NCI-H2107 treated with DMSO at 0.1 percent for 48 hours (cell line): Measurements from ENCODE around the gene GSTO2.
A peak's percentile ranks its signal among the peaks of the same experiment; 100 is the strongest.

Source experiments
- DNase-seq: peaks from one replicate; lab custom pipeline; 2025; ENCODE audit not compliant: unreplicated experiment; lab: John Stamatoyannopoulos, UW

GSTO2 gene

DNA sequence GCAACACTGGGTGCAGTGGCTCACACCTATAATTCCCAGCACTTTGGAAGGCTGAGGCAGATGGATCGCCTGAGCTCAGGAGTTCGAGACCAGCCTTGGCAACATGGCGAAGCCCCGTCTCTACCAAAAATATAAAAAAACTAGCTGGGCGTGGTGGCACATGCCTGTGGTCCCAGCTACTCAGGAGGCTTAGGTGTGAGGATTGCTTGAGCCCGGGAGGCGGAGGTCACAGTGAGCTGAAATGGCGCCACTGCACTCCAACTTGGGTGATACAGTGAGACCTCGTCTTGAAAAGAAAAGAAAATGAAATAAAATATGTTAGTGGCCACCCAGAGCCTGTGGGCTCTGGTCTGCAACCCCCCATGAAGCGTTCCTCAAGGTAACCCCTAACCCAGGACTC lies 55.9 kb downstream of the GSTO2 start:
- no peak for DNase-seq

DNA sequence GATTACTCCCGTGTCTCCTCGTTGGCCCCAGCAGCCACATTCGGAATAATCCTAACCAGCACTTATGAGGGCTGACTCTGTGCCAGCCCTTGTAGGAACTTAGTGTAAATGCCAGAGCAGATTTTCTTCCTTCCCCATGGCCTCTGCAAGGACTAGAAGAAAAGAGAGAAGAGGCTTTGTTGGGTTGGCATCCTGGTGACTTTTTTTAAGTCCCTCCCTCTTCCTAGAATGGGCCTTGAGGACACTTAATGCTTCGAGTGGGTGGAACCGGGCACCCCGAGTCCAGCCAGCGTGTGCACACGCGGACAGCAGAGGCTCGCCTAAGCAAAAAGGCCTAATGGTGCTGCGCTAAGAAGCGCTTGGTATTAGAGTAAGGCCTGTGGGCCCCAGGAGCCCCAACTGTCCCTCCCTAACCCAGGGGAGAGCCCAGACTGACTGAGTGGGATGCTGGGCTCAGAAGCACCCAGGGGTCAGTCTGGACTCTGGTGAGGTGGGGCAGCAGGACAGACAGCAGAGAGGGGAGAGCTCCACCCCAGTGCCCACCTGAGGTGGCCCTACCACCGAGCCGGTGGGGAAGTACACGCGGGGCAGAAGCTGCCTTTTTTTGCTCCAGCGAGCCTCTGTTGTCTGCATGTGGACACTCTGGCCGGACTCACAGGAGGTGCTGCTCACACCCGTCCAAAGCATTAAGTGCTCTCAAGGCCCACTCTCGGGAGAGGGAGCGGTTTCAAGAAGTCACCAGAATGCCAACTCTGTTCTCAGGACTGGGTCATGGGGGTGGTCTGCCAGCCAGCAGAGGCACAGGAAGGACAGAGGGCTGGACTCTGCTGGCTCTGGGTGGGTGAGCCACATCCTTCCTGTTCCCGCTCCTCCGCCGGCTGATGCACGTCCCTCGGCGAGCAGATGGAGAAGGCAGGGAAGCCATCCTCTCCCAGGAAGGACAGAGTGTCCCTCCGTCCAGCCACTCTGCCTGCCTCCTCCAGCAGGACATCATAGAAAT lies 56.8 kb downstream of the GSTO2 start:
- no peak for DNase-seq

DNA sequence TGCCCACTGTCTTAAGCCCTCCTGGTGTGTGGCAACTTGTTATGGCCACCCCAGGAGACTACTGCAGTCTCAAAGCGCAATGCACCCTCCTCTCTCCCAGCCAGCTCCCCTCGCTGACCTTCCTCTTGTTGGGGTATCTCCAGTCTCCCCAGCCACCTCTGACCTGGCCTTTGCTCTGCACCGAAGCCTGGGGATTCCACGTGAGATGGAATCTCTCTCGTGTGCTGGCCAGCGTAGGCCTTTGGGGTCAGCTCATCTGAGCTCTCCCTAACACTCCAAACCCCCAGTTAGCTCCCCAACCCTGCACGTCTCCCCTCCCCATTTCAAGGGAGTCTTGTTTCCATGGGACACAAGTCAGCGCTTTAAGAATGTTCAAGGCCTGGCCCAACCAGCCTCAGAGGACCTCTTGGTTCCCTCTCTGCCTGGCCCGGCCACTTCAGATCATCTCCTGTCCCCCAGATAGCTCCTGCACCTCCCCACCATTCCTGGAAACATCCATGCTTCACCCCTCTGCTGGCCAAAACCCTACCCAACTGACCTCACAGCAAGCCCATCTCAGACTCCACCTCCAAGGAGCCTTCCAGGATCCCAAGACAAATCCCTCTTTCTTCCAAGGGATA lies 58.1 kb downstream of the GSTO2 start:
- DNase-seq, result no peak

GRCh38 chr10:104327745-104328645 lies 59.0 kb downstream of the GSTO2 start:
- DNase-seq, result peak; percentile 32

DNA sequence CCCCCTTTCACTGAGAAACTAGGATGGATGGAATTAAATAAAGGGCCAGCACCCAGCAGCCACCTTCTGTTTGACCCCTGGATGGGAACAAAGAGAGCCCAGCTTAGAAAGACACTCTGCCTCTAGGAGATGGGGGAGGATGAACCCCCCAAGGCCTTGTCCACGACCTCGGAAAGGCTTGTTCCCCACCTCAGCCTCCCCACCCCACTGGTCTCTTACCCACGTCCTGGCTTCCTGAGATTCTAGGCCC lies 59.6 kb downstream of the GSTO2 start:
- DNase-seq, result no peak

- peak; percentile 43 for DNase-seq
Measured at GRCh38 chr10:104328896-104329710, 60.1 kb downstream of the GSTO2 start.

- no peak for DNase-seq
Measured at GRCh38 chr10:104329735-104330134, 60.8 kb downstream of the GSTO2 start.

DNA sequence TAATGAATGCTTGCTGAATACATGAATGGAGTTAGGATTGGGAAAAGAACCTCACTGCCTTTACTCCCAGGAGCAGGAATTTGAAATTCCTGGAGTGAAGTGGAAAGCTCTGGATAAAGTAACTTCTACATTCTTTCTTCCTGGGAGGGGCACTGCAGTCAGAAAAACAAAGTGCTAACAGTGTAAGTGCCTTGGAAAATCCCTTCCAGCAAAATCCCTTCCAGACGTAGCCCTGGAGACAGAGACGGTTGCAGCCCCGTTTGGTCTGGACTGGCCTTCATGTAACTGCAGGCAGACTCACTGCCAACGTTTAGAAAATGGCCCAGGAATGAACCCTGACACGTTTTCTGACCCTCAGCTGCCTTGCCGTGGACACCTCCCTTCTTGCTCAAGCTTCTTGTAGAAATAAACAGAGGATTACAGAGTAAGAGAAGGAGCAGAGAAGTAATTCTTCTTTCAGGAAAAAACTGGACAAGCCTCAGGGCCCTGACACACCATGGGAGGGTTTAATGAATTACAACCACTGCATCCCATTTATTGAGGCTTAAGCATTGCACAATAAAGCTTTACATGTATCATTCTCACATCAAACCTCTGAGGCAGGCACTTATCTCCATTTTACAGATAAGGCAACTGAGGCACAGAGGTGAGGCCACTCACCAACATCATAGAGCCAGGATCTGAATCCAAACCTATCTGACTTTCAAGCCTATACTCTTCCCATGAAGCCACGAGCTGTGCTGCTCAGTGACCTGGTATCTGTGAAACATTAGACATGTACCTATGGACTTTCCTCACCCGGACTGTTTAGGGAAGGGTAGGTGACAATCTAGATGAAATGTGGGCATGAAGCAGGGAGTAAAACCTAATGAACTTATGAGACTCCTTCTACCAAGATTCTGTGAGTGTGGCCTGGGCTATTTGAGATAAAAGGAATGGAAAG lies 61.5 kb downstream of the GSTO2 start:
- DNase-seq, result no peak

DNA sequence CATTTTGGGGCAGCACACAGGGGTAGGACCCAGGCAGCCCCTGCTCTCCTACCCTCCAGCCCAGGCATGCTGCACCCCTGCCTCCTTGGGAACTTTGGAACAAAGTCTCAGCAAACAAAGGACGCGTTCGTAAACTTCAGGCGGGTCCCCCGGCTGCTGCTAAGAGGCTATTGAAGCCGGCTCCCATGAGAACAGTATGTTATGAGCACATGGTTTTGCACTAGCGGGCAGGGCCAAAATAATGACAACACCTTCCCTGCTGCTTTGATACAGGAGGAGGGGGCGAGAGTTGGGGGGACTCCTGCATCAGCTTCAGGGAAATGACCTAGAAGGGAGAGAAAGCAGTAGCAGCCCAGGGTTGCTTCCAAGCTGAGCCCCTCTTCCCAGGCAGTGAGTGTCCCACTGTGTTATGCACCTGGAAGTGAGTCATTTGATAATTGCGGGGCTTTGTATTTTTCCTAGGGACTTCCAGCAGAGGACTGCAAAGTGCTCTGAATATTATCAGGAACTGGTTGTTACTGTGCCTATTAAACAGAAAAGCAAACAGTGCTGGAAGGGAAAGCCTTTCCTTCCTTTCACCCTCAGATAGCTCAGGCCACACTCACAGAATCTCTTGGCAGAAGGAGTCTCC lies 62.3 kb downstream of the GSTO2 start:
- DNase-seq, result peak; percentile 44

DNA sequence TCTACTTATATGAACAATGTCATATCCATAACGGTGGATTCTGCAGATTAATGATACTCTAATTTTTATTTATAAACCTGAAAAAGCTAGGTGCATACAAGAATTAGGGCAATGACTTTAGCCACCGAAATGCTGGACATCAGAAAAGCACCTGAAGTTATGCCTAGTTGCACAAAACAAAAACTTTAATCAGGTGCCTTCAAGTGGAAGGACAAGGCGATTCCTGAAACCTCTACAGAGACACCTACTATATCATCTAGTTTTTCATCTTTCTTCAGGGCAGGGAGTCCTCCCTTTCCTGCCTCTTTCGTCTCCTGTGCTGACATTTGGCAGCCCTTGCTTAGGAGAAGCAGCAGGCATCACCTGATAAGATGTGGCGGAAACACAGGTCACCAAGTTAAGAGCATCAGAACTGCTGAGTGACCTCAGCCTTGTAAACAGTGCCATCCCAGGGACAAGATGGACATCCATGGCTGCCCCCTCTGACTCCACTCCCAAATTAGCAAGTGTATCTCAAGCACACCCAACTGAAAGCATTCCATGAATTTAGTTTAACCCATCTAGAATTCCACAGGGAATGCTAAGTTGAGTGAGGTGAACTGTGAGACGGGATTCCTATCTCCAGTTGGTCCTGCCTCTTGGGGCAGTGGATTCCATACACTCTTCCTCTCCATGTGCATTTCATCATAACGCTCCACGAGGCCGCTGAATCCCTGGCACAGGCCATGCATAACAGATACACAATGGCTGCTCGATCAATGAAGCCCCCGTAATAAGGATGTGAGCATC lies 63.5 kb downstream of the GSTO2 start:
- no peak for DNase-seq

DNA sequence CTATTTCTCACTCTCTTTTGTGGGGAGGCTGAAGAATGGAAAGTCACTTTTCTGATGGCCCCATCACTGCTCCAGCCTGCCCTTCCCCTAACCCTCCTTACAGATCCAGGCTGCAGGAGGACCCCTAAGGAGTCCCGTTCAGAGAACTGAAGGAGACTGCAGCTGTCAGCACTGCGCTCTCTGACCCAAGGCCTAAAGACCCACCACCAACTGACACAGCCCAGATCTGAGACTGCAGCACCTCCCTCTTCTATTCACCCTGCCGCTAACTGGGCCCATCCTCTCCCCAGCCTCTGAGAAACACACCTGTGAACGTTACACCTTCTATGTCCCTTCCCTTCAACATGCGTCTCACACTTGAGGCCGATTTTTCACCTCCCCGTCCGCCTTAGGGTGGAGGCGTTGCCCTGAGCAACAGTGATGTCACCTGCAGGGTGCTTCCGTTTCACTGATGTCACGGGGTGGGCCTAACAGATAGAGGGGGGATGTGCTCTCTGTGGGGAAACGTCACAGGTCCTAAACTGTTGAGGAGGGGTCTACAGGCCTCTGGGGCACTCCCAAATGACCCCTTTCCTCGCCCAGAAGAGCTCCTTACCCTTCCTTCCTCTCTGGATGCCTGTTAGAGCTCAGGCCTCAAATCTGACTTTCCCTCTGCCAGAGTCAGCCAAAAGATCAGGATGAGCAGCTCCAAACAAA lies 64.2 kb downstream of the GSTO2 start:
- no peak for DNase-seq

- no peak for DNase-seq
Measured at GRCh38 chr10:104333728-104334373, 64.9 kb downstream of the GSTO2 start.

- DNase-seq, result no peak
Measured at GRCh38 chr10:104334561-104334960, 65.6 kb downstream of the GSTO2 start.

GRCh38 chr10:104334965-104335650 lies 66.1 kb downstream of the GSTO2 start:
- peak; percentile 69 for DNase-seq

DNA sequence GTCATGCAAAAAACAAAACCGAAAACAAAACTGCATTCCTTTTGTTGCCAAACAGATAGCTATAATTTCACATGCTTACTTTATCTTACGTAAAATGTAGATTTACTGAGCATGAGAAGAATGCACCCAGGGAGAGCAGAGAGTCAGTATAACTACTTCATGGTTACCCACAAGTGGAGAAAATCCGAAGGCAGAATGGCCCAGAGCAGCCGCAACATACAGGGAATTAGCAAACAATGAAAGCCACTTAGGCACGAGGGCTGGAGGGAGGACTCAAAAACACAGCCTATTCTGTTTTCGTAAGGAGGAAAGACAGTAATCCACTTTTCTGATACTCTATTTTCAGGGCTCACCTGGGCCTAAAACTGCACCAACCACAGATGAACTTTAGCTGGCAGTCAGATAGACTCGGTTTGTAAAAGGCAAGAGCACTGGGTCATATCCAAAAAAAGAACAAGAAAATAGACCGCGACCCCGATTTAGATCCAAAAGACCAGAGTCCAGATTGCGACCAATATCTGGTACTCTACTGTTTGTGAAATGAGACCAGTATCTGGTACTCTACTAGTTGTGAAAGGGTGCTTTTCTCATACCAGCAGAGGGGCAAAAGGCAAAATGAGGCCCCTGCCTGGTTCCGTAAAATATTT lies 68.0 kb downstream of the GSTO2 start:
- peak; percentile 35 for DNase-seq

DNA sequence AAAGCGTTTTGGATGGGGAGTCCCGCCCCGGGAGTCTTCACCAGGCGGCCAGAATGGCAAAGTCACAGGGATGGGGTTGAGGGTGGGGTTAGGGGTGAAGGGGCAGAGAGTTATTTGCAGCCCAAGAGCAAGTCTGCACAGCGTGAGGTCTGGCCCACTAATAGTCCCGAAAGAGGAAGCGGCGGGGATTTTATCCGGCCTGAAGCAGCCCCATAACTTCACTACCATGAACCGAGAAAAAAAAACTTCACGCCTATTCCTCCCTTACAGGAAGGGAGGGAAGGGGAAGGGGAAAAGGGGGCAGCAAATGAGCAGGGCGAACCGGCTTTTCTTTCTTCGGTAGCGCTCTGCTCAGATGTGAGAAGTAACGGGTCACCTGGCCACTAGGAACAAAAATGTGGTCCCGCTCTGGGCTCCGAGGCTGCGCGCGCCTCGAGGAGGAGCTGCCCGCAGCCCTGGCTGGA lies 68.6 kb downstream of the GSTO2 start:
- no peak for DNase-seq
